H1 (cell line): ENCODE results near the gene TCL1A. TPM values are rescaled to one million over a fixed set of nuclear protein-coding genes. Genes with fewer than 3 reads are reported as not detected.

Experiments
- CTCF ChIA-PET: fragments of 300-600 bp; sonication (Branson Sonifier 250); formaldehyde crosslinking; loops from one replicate; lab custom pipeline; 2021; ENCODE audit not compliant: partially characterized antibody; lab: Charles Lee
- POLR2A ChIA-PET: fragments of 300-600 bp; sonication (Branson Sonifier 250); formaldehyde crosslinking; loops from one replicate; lab custom pipeline; 2021; ENCODE audit warnings: inconsistent platforms; ENCODE audit not compliant: partially characterized antibody; lab: Charles Lee
- DNase-seq, 2 experiments: peaks; one replicate each; pipeline versions ENCODE4 v3.0.0 to v3.0.0-alpha.2; 2010 to 2022; ENCODE audit warnings: low spot score in 2 of 2, low read depth in 1 of 2, mixed read lengths in 1 of 2
- FAIRE-seq: peaks from 2 replicates; lab custom pipeline; 2011; peaks lifted over from hg19 to GRCh38; lab: Jason Lieb, UNC
- H2AFZ ChIP-seq: 2 replicates; pipeline ENCODE4 v1.8.1; 2012; ENCODE audit warnings: low read length, inconsistent platforms
- H2AK5ac ChIP-seq: 2 replicates; pipeline ENCODE4 v1.6.1; 2013; ENCODE audit warnings: low read depth, low read length
- H2BK120ac ChIP-seq: replicated peaks from 2 replicates; pipeline ENCODE3; 2013; ENCODE audit warnings: low read depth, low read length, inconsistent platforms
- H2BK12ac ChIP-seq: 2 replicates; pipeline ENCODE4 v1.6.1; 2013; ENCODE audit warnings: low read depth, low read length
- H2BK15ac ChIP-seq: 2 replicates; pipeline ENCODE4 v1.6.1; 2013; ENCODE audit warnings: low read length
- H2BK20ac ChIP-seq: 2 replicates; pipeline ENCODE4 v1.6.1; 2013; ENCODE audit warnings: low read length
- H2BK5ac ChIP-seq: 2 replicates; pipeline ENCODE4 v1.6.1; 2013; ENCODE audit warnings: low read depth, low read length
- H3K14ac ChIP-seq: 2 replicates; pipeline ENCODE4 v1.6.1; 2013; ENCODE audit warnings: inconsistent platforms; ENCODE audit not compliant: insufficient read length
- H3K18ac ChIP-seq: 2 replicates; pipeline ENCODE4 v1.6.1; 2013; ENCODE audit warnings: low read length; ENCODE audit errors: extremely low read depth
- H3K23ac ChIP-seq: 2 replicates; pipeline ENCODE4 v1.6.1; 2013; ENCODE audit warnings: inconsistent platforms; ENCODE audit not compliant: insufficient read length
- H3K23me2 ChIP-seq: 2 replicates; pipeline ENCODE4 v1.6.1; 2013; ENCODE audit warnings: low read depth, low read length
- H3K27ac ChIP-seq: 2 replicates; pipeline ENCODE4 v1.6.1; 2011; ENCODE audit warnings: low read depth, low read length, inconsistent platforms
- H3K27me3 ChIP-seq, 4 experiments: replicated peaks in 1 of 4; 1 replicate in 1 of 4; 2 replicates in 3 of 4; pipeline versions ENCODE4 v1.6.1 to v1.8.1; 2011 to 2013; ENCODE audit warnings: low read length in 3 of 4, mild to moderate bottlenecking in 3 of 4, inconsistent platforms in 2 of 4, mixed read lengths in 2 of 4, moderate library complexity in 1 of 4; ENCODE audit not compliant: control insufficient read depth in 3 of 4, insufficient read depth in 3 of 4; ENCODE audit errors: extremely low read depth in 1 of 4
- H3K36me3 ChIP-seq, 4 experiments: 2 replicates each; pipeline versions ENCODE4 v1.6.1 to v1.8.1; 2011 to 2013; ENCODE audit warnings: mild to moderate bottlenecking in 4 of 4, low read length in 3 of 4, moderate library complexity in 2 of 4, control low read depth in 1 of 4, inconsistent platforms in 1 of 4; ENCODE audit not compliant: insufficient read depth in 4 of 4, control insufficient read depth in 2 of 4
- H3K4ac ChIP-seq: replicated peaks from 2 replicates; pipeline ENCODE3; 2013; ENCODE audit warnings: low read length, low read depth, mixed read lengths, inconsistent platforms; ENCODE audit not compliant: insufficient read length
- H3K4me1 ChIP-seq, 4 experiments: replicated peaks in 1 of 4; 1 replicate in 1 of 4; 2 replicates in 3 of 4; pipeline versions ENCODE4 v1.6.1 to v1.8.1; 2011 to 2013; ENCODE audit warnings: low read length in 3 of 4, inconsistent platforms in 2 of 4, mixed read lengths in 1 of 4; ENCODE audit not compliant: insufficient read depth in 4 of 4, control insufficient read depth in 3 of 4
- H3K4me2 ChIP-seq, 2 experiments: 2 replicates each; pipeline versions ENCODE4 v1.6.1 to v1.8.1; 2011 to 2013; ENCODE audit warnings: low read depth in 2 of 2, low read length in 2 of 2, control low read depth in 1 of 2, inconsistent platforms in 1 of 2, mild to moderate bottlenecking in 1 of 2; ENCODE audit not compliant: insufficient read depth in 1 of 2
- H3K4me3 ChIP-seq, 4 experiments: fragments of 200-600, 300-600 bp in 1 of 4; sonication (generic), shearing (Covaris generic), sonication (Bioruptor Twin) in 1 of 4; 2 replicates each; pipeline versions ENCODE4 v1.5.1 to v1.8.1; 2011 to 2016; ENCODE audit warnings: low read length in 4 of 4, low read depth in 3 of 4, control low read depth in 2 of 4, inconsistent platforms in 2 of 4, mild to moderate bottlenecking in 2 of 4, mixed read lengths in 1 of 4, moderate library complexity in 1 of 4; ENCODE audit not compliant: insufficient read depth in 2 of 4; ENCODE audit errors: extremely low read depth in 1 of 4
- H3K56ac ChIP-seq: replicated peaks from 2 replicates; pipeline ENCODE3; 2013; ENCODE audit warnings: low read depth, mild to moderate bottlenecking, mixed read lengths, low read length, inconsistent platforms; ENCODE audit not compliant: insufficient read length
- H3K79me1 ChIP-seq: 2 replicates; pipeline ENCODE4 v1.6.1; 2013; ENCODE audit warnings: low read depth, low read length, control low read depth
- H3K79me2 ChIP-seq, 2 experiments: 2 replicates each; pipeline versions ENCODE4 v1.6.1 to v1.8.1; 2012 to 2013; ENCODE audit warnings: low read length in 2 of 2, mild to moderate bottlenecking in 2 of 2, inconsistent platforms in 1 of 2; ENCODE audit not compliant: insufficient read depth in 2 of 2, control insufficient read depth in 1 of 2
- H3K9ac ChIP-seq, 4 experiments: replicated peaks in 1 of 4; 1 replicate in 1 of 4; 2 replicates in 3 of 4; pipeline versions ENCODE4 v1.6.1 to v1.8.1; 2011 to 2013; ENCODE audit warnings: low read depth in 3 of 4, low read length in 3 of 4, control low read depth in 2 of 4, mild to moderate bottlenecking in 2 of 4, moderate library complexity in 2 of 4, inconsistent platforms in 1 of 4; ENCODE audit errors: extremely low read depth in 1 of 4
- H3K9me3 ChIP-seq, 2 experiments: 2 replicates each; pipeline versions ENCODE4 v1.6.1 to v1.8.1; 2012 to 2013; ENCODE audit warnings: mild to moderate bottlenecking in 2 of 2, moderate library complexity in 2 of 2, control low read depth in 1 of 2, inconsistent platforms in 1 of 2, low read depth in 1 of 2, low read length in 1 of 2, mixed read lengths in 1 of 2; ENCODE audit not compliant: insufficient read depth in 2 of 2
- H4K20me1 ChIP-seq, 2 experiments: replicated peaks in 1 of 2; 2 replicates each; pipeline versions ENCODE3 to v1.8.1; 2011 to 2013; ENCODE audit warnings: inconsistent platforms in 2 of 2, low read length in 2 of 2, mild to moderate bottlenecking in 1 of 2; ENCODE audit not compliant: insufficient read depth in 2 of 2, control insufficient read depth in 1 of 2
- H4K5ac ChIP-seq: 2 replicates; pipeline ENCODE4 v1.6.1; 2013; ENCODE audit warnings: low read length, low read depth, mixed read lengths, inconsistent platforms; ENCODE audit not compliant: insufficient read length
- H4K8ac ChIP-seq: 2 replicates; pipeline ENCODE4 v1.8.0; 2013; ENCODE audit warnings: mild to moderate bottlenecking, moderate library complexity, low read length, inconsistent platforms; ENCODE audit not compliant: insufficient read depth; ENCODE audit errors: extremely low read depth
- H4K91ac ChIP-seq: replicated peaks from 2 replicates; pipeline ENCODE3; 2013; ENCODE audit warnings: low read length, mixed read lengths, inconsistent platforms; ENCODE audit not compliant: insufficient read length
- ASH2L ChIP-seq: fragments of 200-600, 300-600 bp; sonication (generic); IDR thresholded peaks from one replicate; pipeline ENCODE4 v1.7.1; 2017; ENCODE audit warnings: low read length
- CBX8 ChIP-seq: fragments of 300-800, 300-1000 bp; sonication (generic); IDR thresholded peaks from 2 replicates; pipeline ENCODE4 v1.7.1; 2016; ENCODE audit warnings: low read depth, low read length, borderline replicate concordance
- CHD1 ChIP-seq: IDR thresholded peaks from 2 replicates; pipeline ENCODE4 v1.6.1; 2012; ENCODE audit warnings: low read depth, low read length, improper control_type of control experiment
- EP300 ChIP-seq, 2 experiments: IDR thresholded peaks; 1 replicate in 1 of 2; 2 replicates in 1 of 2; pipeline ENCODE4 v1.6.1; 2011 to 2012; ENCODE audit warnings: low read depth in 2 of 2, low read length in 2 of 2, mild to moderate bottlenecking in 2 of 2, borderline replicate concordance in 1 of 2, inconsistent platforms in 1 of 2, moderate library complexity in 1 of 2
- GTF2F1 ChIP-seq: IDR thresholded peaks from 2 replicates; pipeline ENCODE4 v1.6.1; 2012; ENCODE audit warnings: low read depth, low read length, improper control_type of control experiment, borderline replicate concordance
- HDAC2 ChIP-seq, 2 experiments: fragments of 300-600 bp in 1 of 2; sonication (generic) in 1 of 2; IDR thresholded peaks; 2 replicates each; pipeline ENCODE4 v1.6.1; 2011 to 2012; ENCODE audit warnings: low read depth in 2 of 2, low read length in 2 of 2, mild to moderate bottlenecking in 2 of 2, moderate library complexity in 2 of 2, borderline replicate concordance in 1 of 2, inconsistent platforms in 1 of 2
- HDAC6 ChIP-seq: IDR thresholded peaks from one replicate; pipeline ENCODE4 v1.7.1; 2012; ENCODE audit warnings: low read depth, mild to moderate bottlenecking, inconsistent platforms, low read length, moderate library complexity
- MAFK ChIP-seq: IDR thresholded peaks from 2 replicates; pipeline ENCODE4 v1.6.1; 2012; ENCODE audit warnings: low read depth, mild to moderate bottlenecking, improper control_type of control experiment, low read length
- POLR2AphosphoS5 ChIP-seq: IDR thresholded peaks from 2 replicates; pipeline ENCODE4 v1.6.1; 2011; ENCODE audit warnings: low read depth, low read length
- SIRT6 ChIP-seq: IDR thresholded peaks from one replicate; pipeline ENCODE4 v1.7.1; 2012; ENCODE audit warnings: low read length, inconsistent platforms
- SP2 ChIP-seq: IDR thresholded peaks from 2 replicates; pipeline ENCODE4 v1.6.1; 2012; ENCODE audit warnings: mild to moderate bottlenecking, low read length, inconsistent platforms
- TAF1 ChIP-seq: IDR thresholded peaks from 2 replicates; pipeline ENCODE4 v1.6.1; 2011; ENCODE audit warnings: mild to moderate bottlenecking, low read depth, low read length
- TCF12 ChIP-seq: IDR thresholded peaks from 2 replicates; pipeline ENCODE4 v1.6.1; 2011; ENCODE audit warnings: low read depth, mild to moderate bottlenecking, low read length
- WGBS, 2 experiments: shearing (Covaris generic) in 1 of 2; methylation state at CpG; one replicate each; pipeline versions ENCODE4 v1.1.6 to v1.1.7; 2013 to 2015; ENCODE audit warnings: low lambda C conversion rate in 2 of 2, mixed read lengths in 2 of 2, inconsistent platforms in 1 of 2, low coverage in 1 of 2, missing lambda C conversion rate in 1 of 2; ENCODE audit not compliant: insufficient replicate concordance in 2 of 2, insufficient coverage in 1 of 2, insufficient read length in 1 of 2; ENCODE audit errors: extremely low coverage in 1 of 2, missing lambda C conversion rate in 1 of 2; 5-methylcytosine and 5-hydroxymethylcytosine counted together
- polyA plus RNA-seq, 7 experiments: library from polyadenylated mRNA; depleted of rRNA in 3 of 7; stranded (reverse) in 5 of 7; unstranded in 2 of 7; fragments of >200 nt in 5 of 7; fragments of 200-250 nt in 2 of 7; gene quantifications; 1 replicate in 5 of 7; 2 replicates in 1 of 7; 4 replicates in 1 of 7; pipeline versions ENCODE4 v1.2.1 to v1.2.3, GENCODE V29; 2011 to 2013; ENCODE audit warnings: missing spikeins in 2 of 7, mixed read lengths in 2 of 7
- total RNA-seq: library from RNA; stranded (reverse); fragmentation: NEBNext Ultra II Directional; extraction: Animal tissue kit (Norgen Biotek cat#: 25700); gene quantifications from 2 replicates; pipeline ENCODE4 v1.2.1, GENCODE V29; 2021
- TF ChIP-seq, protein P1 (sequence below): IDR thresholded peaks from 2 replicates; pipeline ENCODE4 v1.6.1; 2011; ENCODE audit warnings: low read depth, mild to moderate bottlenecking, low read length; ENCODE audit not compliant: insufficient read depth

Gene TCL1A
- total and polyA plus RNA-seq, 2 of the 8 experiments (the other 6 are each of a cell fraction or from before 2014, with no cell fraction given) = 0.35 to 7.6 TPM

DNA sequence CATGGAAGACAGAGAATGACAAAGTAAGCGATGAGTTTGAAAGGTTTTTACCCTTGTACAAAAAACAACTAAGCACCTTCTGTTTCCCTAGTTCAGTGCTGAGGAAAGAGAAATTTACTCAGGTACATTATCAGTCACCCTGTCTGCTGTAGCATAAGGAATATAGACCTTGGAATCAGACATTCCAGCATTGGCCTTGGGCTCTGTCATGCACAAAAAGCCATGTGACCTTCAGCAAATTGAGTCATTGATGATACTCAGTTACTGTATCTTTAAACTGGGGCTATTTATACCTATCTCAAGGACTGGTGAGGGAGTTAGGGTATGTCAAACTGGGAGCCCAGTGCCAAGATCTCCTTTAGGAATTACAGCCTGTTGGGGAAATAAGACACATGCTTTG is 19.3 kb upstream of the TCL1A start:
- Histone ChIP-seq H4K8ac (no peak overlapping the region), H2BK5ac (no peak overlapping the region), H3K23me2 (no peaks in the 10 kb centered on the region), H2AFZ (no peak overlapping the region), H3K36me3 (no peaks in the 10 kb centered on the region), H2BK15ac (no peak overlapping the region), H3K27me3 (no peaks in the 10 kb centered on the region), H4K5ac (no peak overlapping the region), H2AK5ac (no peak overlapping the region), H3K4me1 (peaks cover 0 to 5% (median 1%) of the 10 kb centered on the region in 4 experiments; a peak in 2 of 7 replicates), H3K18ac (no peak overlapping the region), H3K9me3 (peaks cover 0 to 4% of the 10 kb centered on the region in 2 experiments; a peak in 1 of 4 replicates), H2BK120ac (no peak overlapping the region), H3K79me2 (no peaks in the 10 kb centered on the region), H4K91ac (no peak overlapping the region), H3K4me3 (no peak overlapping the region), H2BK20ac (no peak overlapping the region), H3K9ac (no peak overlapping the region), H3K14ac (no peak overlapping the region), H3K79me1 (no peaks in the 10 kb centered on the region), H3K4me2 (no peak overlapping the region), H3K27ac (no peak overlapping the region), H3K56ac (no peak overlapping the region), H3K4ac (no peak overlapping the region), H2BK12ac (no peak overlapping the region), H4K20me1 (no peaks in the 10 kb centered on the region), H3K23ac (no peak overlapping the region)
- TF ChIP-seq, protein P1, sequence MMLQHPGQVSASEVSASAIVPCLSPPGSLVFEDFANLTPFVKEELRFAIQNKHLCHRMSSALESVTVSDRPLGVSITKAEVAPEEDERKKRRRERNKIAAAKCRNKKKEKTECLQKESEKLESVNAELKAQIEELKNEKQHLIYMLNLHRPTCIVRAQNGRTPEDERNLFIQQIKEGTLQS = no peak
- no peak for TF ChIP-seq CHD1
- TF ChIP-seq TCF12 = no peak
- no peak for TF ChIP-seq ASH2L
- no peak for TF ChIP-seq EP300 (IDR thresholded peaks at IDR 0.05; ENCODE audit: borderline replicate concordance in 1 of 2, low read depth in 2 of 2, low read length in 2 of 2)
- no peak for TF ChIP-seq CBX8
- no peak for TF ChIP-seq HDAC6
- TF ChIP-seq POLR2AphosphoS5 = no peak
- no peak for TF ChIP-seq MAFK
- TF ChIP-seq TAF1 = no peak
- no peak for TF ChIP-seq GTF2F1
- no peak for TF ChIP-seq HDAC2 (IDR thresholded peaks at IDR 0.05; ENCODE audit: borderline replicate concordance in 1 of 2, low read depth in 2 of 2, low read length in 2 of 2)
- TF ChIP-seq SIRT6 = no peak
- no peak for TF ChIP-seq SP2
- WGBS, 2 experiments = 88% methylated on average over 1 of the region's 1 CpG; no CpG with 5 or more reads in 1 of the 2 experiments
- ChIA-PET CTCF (no interaction called here), POLR2A (no interaction called here)
- FAIRE-seq (no peak), DNase-seq (peak in 1 of 2 experiments; percentile 7)
